Stimulated activated CD8-positive, alpha-beta memory T cell treated with anti-CD3 and anti-CD28 coated beads, Interleukin-7, amount 100 ng/mL, for 48 hours (primary cell): ENCODE results near the gene EXOC7.
"Not testable (repeated sequence)": the region's sequence is repeated elsewhere in the genome, so short reads cannot be mapped to it uniquely, and the experiment has no call there.

Source experiments
- DNase-seq, 2 donors: peaks; one replicate each; pipeline ENCODE4 v3.0.0-alpha.2; 2020; ENCODE audit warnings: low read depth in 1 of 2; ENCODE audit errors: extremely low read depth in 1 of 2

Gene EXOC7

GRCh38 chr17:76046064-76046463, 57.5 kb downstream of the EXOC7 start:
- DNase-seq, result no peak

GRCh38 chr17:76044475-76045007, 59.0 kb downstream of the EXOC7 start:
- DNase-seq, result not testable (repeated sequence)

- DNase-seq, result not testable (repeated sequence)
Observed at GRCh38 chr17:76042868-76043267, 60.7 kb downstream of the EXOC7 start.

GRCh38 chr17:76040376-76040775, 63.2 kb downstream of the EXOC7 start:
- DNase-seq, result no peak

GRCh38 chr17:76039121-76039520, 64.5 kb downstream of the EXOC7 start:
- no peak for DNase-seq

- DNase-seq, result no peak
Observed at GRCh38 chr17:76038050-76038449, 65.5 kb downstream of the EXOC7 start.

- no peak for DNase-seq
Observed at GRCh38 chr17:76036497-76037261, 66.9 kb downstream of the EXOC7 start.

- DNase-seq, result no peak
Observed at GRCh38 chr17:76034428-76035350, 68.9 kb downstream of the EXOC7 start.

- DNase-seq, result no peak
Observed at GRCh38 chr17:76033139-76033538, 70.4 kb downstream of the EXOC7 start.

- no peak for DNase-seq
Observed at GRCh38 chr17:76032780-76033108, 70.8 kb downstream of the EXOC7 start.

- no peak for DNase-seq
Observed at GRCh38 chr17:76032073-76032779, 71.4 kb downstream of the EXOC7 start.
